OCI-LY7 (cell line): ENCODE results near the gene LY6G6F. TPM values are rescaled to one million over a fixed set of nuclear protein-coding genes. Genes with fewer than 3 reads are reported as not detected.
A peak's percentile ranks its signal among the peaks of the same experiment; 100 is the strongest.

ENCODE experiments used
- BruUV-seq: library from RNA; stranded (reverse); fragments of 400-500 nt; replicated peaks from 2 replicates; lab custom pipeline; 2021; lab: Mats Ljungman, UMichigan
- CTCF ChIA-PET: fragments of 300-600 bp; sonication (Branson Sonifier 250); formaldehyde crosslinking; loops from one replicate; lab custom pipeline; 2022; ENCODE audit warnings: antibody characterized with exemption; ENCODE audit not compliant: unreplicated experiment; lab: Charles Lee
- POLR2A ChIA-PET: fragments of 300-600 bp; sonication (Branson Sonifier 250); formaldehyde crosslinking; loops from one replicate; lab custom pipeline; 2022; ENCODE audit warnings: antibody characterized with exemption; lab: Charles Lee
- DNase-seq: peaks from one replicate; pipeline ENCODE4 v3.0.0-alpha.2; 2015; ENCODE audit warnings: low spot score
- H2AFZ ChIP-seq: fragments of 200-600 bp; sonication (generic), shearing (Covaris generic); 2 replicates; pipeline ENCODE4 v1.6.1; 2014; ENCODE audit warnings: mild to moderate bottlenecking, antibody characterized with exemption, low read length, moderate library complexity
- H3K27ac ChIP-seq: fragments of 200-600 bp; sonication (generic); 2 replicates; pipeline ENCODE4 v1.5.1; 2014; ENCODE audit warnings: mixed run types, low read depth, mild to moderate bottlenecking, moderate library complexity, low read length, inconsistent platforms; ENCODE audit not compliant: poor library complexity, severe bottlenecking
- H3K36me3 ChIP-seq: fragments of 200-600 bp; sonication (generic); 2 replicates; pipeline ENCODE4 v1.6.1; 2014; ENCODE audit warnings: mild to moderate bottlenecking, antibody characterized with exemption, low read length, moderate library complexity, mixed read lengths; ENCODE audit not compliant: insufficient read depth
- H3K4me1 ChIP-seq: fragments of 200-600 bp; sonication (generic); 2 replicates; pipeline ENCODE4 v1.5.1; 2014; ENCODE audit warnings: mild to moderate bottlenecking, low read length; ENCODE audit not compliant: insufficient read depth, poor library complexity, severe bottlenecking
- H3K4me2 ChIP-seq: fragments of 200-600 bp; sonication (generic); 2 replicates; pipeline ENCODE4 v1.6.1; 2014; ENCODE audit warnings: mild to moderate bottlenecking, low read length
- H3K4me3 ChIP-seq: fragments of 200-600 bp; sonication (generic); 2 replicates; pipeline ENCODE4 v1.5.1; 2014; ENCODE audit warnings: mild to moderate bottlenecking, low read depth, low read length; ENCODE audit not compliant: poor library complexity, severe bottlenecking
- H3K79me2 ChIP-seq: fragments of 200-600 bp; sonication (generic); 2 replicates; pipeline ENCODE4 v1.6.1; 2016; ENCODE audit warnings: low read depth, mild to moderate bottlenecking, low read length, moderate library complexity, mixed read lengths; ENCODE audit not compliant: insufficient read depth
- H3K9me2 ChIP-seq: fragments of 200-600 bp; sonication (generic); 2 replicates; pipeline ENCODE4 v1.6.1; 2016; ENCODE audit warnings: mild to moderate bottlenecking, low read length, mixed read lengths; ENCODE audit not compliant: insufficient read depth
- H3K9me3 ChIP-seq: fragments of 200-600 bp; sonication (generic); 2 replicates; pipeline ENCODE4 v1.6.1; 2014; ENCODE audit warnings: mild to moderate bottlenecking, mixed run types, low read length, mixed read lengths
- H4K20me1 ChIP-seq: fragments of 200-600 bp; sonication (generic); 2 replicates; pipeline ENCODE4 v1.6.1; 2014; ENCODE audit warnings: mild to moderate bottlenecking, antibody characterized with exemption, low read length, moderate library complexity, mixed read lengths; ENCODE audit not compliant: insufficient read depth
- CTCF ChIP-seq: fragments of 200-600 bp; sonication (generic); conservative IDR thresholded peaks from 2 replicates; pipeline ENCODE4 v1.5.1; 2014; ENCODE audit warnings: mild to moderate bottlenecking, antibody characterized with exemption, low read length, moderate library complexity, mixed read lengths
- EZH2phosphoT487 ChIP-seq: fragments of 200-600 bp; sonication (generic); IDR thresholded peaks from 2 replicates; pipeline ENCODE4 v1.6.1; 2018; ENCODE audit warnings: low read depth, borderline replicate concordance, mild to moderate bottlenecking, mixed run types, antibody characterized with exemption, low read length, moderate library complexity, mixed read lengths
- intact Hi-C: fragments of 100-400 bp; cut with micrococcal nuclease; formaldehyde crosslinking; loops from one replicate; pipeline ENCODE4 v1.10.0; 2022; ENCODE audit not compliant: unreplicated experiment
- total RNA-seq, 2 experiments: library from RNA; depleted of rRNA in 1 of 2; stranded (reverse); fragments of >200 nt in 1 of 2; shearing (Covaris generic) in 1 of 2; gene quantifications; 2 replicates each; pipeline ENCODE4 v1.2.3, GENCODE V29; 2014 to 2022

The LY6G6F gene
- total RNA-seq, 2 experiments from 2014 or later = not detected

GRCh38 chr6:31680226-31681134, 26.2 kb upstream of the LY6G6F start, which contains the start of gene LY6G5C:
Gene LY6G5C, minus strand, starts transcription at chr6:31681067. Its CDS starts 694 bp downstream, at chr6:31680373.
- DNase-seq = peak; percentile 74
- CTCF ChIA-PET = no interaction called here
- TF ChIP-seq CTCF (peak; percentile 70), EZH2phosphoT487 (no peak)
- no peaks in the 10 kb centered on the region for H4K20me1 ChIP-seq
- H3K9me3 ChIP-seq = no peaks in the 10 kb centered on the region
- no peaks in the 10 kb centered on the region for H3K79me2 ChIP-seq
- peak within 1 kb of the TSS; percentile 18 for H3K4me3 ChIP-seq
- peak within 1 kb of the TSS; percentile 33; the same call in 1 of the 2 replicates for H2AFZ ChIP-seq
- no peaks in the 10 kb centered on the region for H3K36me3 ChIP-seq
- no TSS peak for BruUV-seq
- intact Hi-C loops = loop anchor here (1.0 to 10.0 kb wide), 7 partner anchors 46 to 456 kb away; partner anchors contain the start of gene EHMT2
- peak within 1 kb of the TSS; percentile 56 for H3K4me2 ChIP-seq
- no peaks in the 10 kb centered on the region for H3K9me2 ChIP-seq
- no peak within 1 kb of the TSS for H3K27ac ChIP-seq
- H3K4me1 ChIP-seq = peaks cover 30% of the 10 kb centered on the region
- POLR2A ChIA-PET = interaction anchor here (1.0 kb wide), 1 partner anchor 58 kb away, joined by 3 read pairs; no protein-coding TSS in a partner anchor

- Histone ChIP-seq H4K20me1 (no peaks in the 10 kb centered on the region), H2AFZ (peak overlapping the region; percentile 33; the same call in 1 of the 2 replicates), H3K79me2 (no peaks in the 10 kb centered on the region), H3K9me2 (no peaks in the 10 kb centered on the region), H3K4me1 (peaks cover 29% of the 10 kb centered on the region), H3K27ac (no peak overlapping the region), H3K36me3 (peaks cover 2% of the 10 kb centered on the region; the same call in 1 of the 2 replicates), H3K4me3 (peak overlapping the region; percentile 18), H3K9me3 (no peaks in the 10 kb centered on the region), H3K4me2 (peak overlapping the region; percentile 56)
- peak; percentile 25 for DNase-seq
- intact Hi-C loops = loop anchor here (2.0 to 10.0 kb wide), 3 partner anchors 46 to 456 kb away; partner anchors contain the start of gene EHMT2
- no TSS peak for BruUV-seq
- TF ChIP-seq CTCF (no peak), EZH2phosphoT487 (no peak)
- POLR2A ChIA-PET = interaction anchor here (1.0 kb wide), 1 partner anchor 57 kb away, joined by 3 read pairs; no protein-coding TSS in a partner anchor
- CTCF ChIA-PET = interaction anchor here (0.5 kb wide), 1 partner anchor 183 kb away, joined by 4 read pairs; no protein-coding TSS in a partner anchor
These were observed 25.5 kb upstream of the LY6G6F start for GRCh38 chr6:31681135-31681671.
